Kidney (tissue), 14 donors: Measurements from ENCODE around the gene MAN1A2. TPM values are rescaled to one million over a fixed set of nuclear protein-coding genes. Genes with fewer than 3 reads are reported as not detected.
A peak's percentile ranks its signal among the peaks of the same experiment; 100 is the strongest.
"Not testable (repeated sequence)": the region's sequence is repeated elsewhere in the genome, so short reads cannot be mapped to it uniquely, and the experiment has no call there.

Experiments
- DNase-seq, 5 donors: peaks; one replicate each; pipeline ENCODE4 v3.0.0-alpha.2; 2013 to 2020
- FAIRE-seq: peaks from 2 replicates; lab custom pipeline; 2012; peaks lifted over from hg19 to GRCh38; lab: Jason Lieb, UNC
- H3K27ac ChIP-seq, 2 donors: one replicate each; pipeline ENCODE4 v1.7.0; 2013; ENCODE audit warnings: low read depth in 2 of 2, low read length in 2 of 2, inconsistent platforms in 1 of 2
- H3K27me3 ChIP-seq: one replicate; pipeline ENCODE4 v1.7.1; 2013; ENCODE audit warnings: low read length, inconsistent platforms; ENCODE audit not compliant: control insufficient read depth, insufficient read depth
- H3K36me3 ChIP-seq, 3 donors: one replicate each; pipeline versions ENCODE4 v1.7.0 to v1.7.1; 2013; ENCODE audit warnings: low read length in 3 of 3, control low read depth in 1 of 3, inconsistent platforms in 1 of 3; ENCODE audit not compliant: insufficient read depth in 3 of 3, control insufficient read depth in 2 of 3
- H3K4me1 ChIP-seq, 3 donors: one replicate each; pipeline versions ENCODE4 v1.7.0 to v1.7.1; 2013; ENCODE audit warnings: low read length in 3 of 3, inconsistent platforms in 1 of 3, low read depth in 1 of 3; ENCODE audit not compliant: control insufficient read depth in 2 of 3, insufficient read depth in 2 of 3
- H3K4me3 ChIP-seq, 3 donors: one replicate each; pipeline versions ENCODE4 v1.7.0 to v1.8.1; 2013; ENCODE audit warnings: low read length in 3 of 3, control low read depth in 1 of 3, inconsistent platforms in 1 of 3
- H3K9ac ChIP-seq, 3 donors: one replicate each; pipeline versions ENCODE4 v1.7.0 to v1.7.1; 2013; ENCODE audit warnings: low read length in 3 of 3, control low read depth in 1 of 3, inconsistent platforms in 1 of 3
- H3K9me3 ChIP-seq, 3 donors: one replicate each; pipeline versions ENCODE4 v1.7.0 to v1.7.1; 2013; ENCODE audit warnings: low read length in 3 of 3, control low read depth in 1 of 3, inconsistent platforms in 1 of 3; ENCODE audit not compliant: control insufficient read depth in 2 of 3, insufficient read depth in 1 of 3
- intact Hi-C: fragments of 100-400 bp; cut with DNase I; formaldehyde crosslinking; loops from one replicate; pipeline ENCODE4 v1.11.1; 2022
- polyA plus RNA-seq: library from polyadenylated mRNA; stranded (reverse); fragments of 350-450 nt; fragmentation: Illumina TruSeq; extraction: RNeasy Lipid Tissue Mini Kit (QIAGEN cat#74804); gene quantifications from one replicate; pipeline ENCODE4 v1.2.3, GENCODE V29; 2014; ENCODE audit warnings: low read depth, low replicate concordance; ENCODE audit not compliant: insufficient read depth
- total RNA-seq: library from RNA; stranded (reverse); fragmentation: NEBNext Ultra II Directional; extraction: Animal tissue kit (Norgen Biotek cat#: 25700); gene quantifications from one replicate; pipeline ENCODE4 v1.2.1, GENCODE V29; 2021
- TF ChIP-seq, protein P1 (sequence below): IDR thresholded peaks from 3 replicates; pipeline ENCODE4 v1.5.1; 2012; ENCODE audit warnings: mild to moderate bottlenecking, moderate library complexity, borderline replicate concordance; ENCODE audit not compliant: insufficient read depth; ENCODE audit errors: extremely low read depth
- donor health status: control.
- donor health status: control.
- donor health status: control.
- donor health status: control.
- donor health status: control.
- donor health status: DM: yes; HTN: yes; CAD: no.
- donor health status: Normal renal cell carcinoma (clear cell type).

The MAN1A2 gene
- total and polyA plus RNA-seq, 2 donors from 2014 or later, result 8.0 to 54.4 TPM

GRCh38 chr1:117320515-117320914, 46.7 kb upstream of the MAN1A2 start:
- Histone ChIP-seq H3K27me3 (no peaks in the 10 kb centered on the region), H3K27ac (no peak overlapping the region), H3K9ac (no peak overlapping the region), H3K4me1 (no peaks in the 10 kb centered on the region), H3K9me3 (no peaks in the 10 kb centered on the region), H3K4me3 (no peak overlapping the region), H3K36me3 (no peaks in the 10 kb centered on the region)
- intact Hi-C loops, result no loop called here
- TF ChIP-seq, protein P1, sequence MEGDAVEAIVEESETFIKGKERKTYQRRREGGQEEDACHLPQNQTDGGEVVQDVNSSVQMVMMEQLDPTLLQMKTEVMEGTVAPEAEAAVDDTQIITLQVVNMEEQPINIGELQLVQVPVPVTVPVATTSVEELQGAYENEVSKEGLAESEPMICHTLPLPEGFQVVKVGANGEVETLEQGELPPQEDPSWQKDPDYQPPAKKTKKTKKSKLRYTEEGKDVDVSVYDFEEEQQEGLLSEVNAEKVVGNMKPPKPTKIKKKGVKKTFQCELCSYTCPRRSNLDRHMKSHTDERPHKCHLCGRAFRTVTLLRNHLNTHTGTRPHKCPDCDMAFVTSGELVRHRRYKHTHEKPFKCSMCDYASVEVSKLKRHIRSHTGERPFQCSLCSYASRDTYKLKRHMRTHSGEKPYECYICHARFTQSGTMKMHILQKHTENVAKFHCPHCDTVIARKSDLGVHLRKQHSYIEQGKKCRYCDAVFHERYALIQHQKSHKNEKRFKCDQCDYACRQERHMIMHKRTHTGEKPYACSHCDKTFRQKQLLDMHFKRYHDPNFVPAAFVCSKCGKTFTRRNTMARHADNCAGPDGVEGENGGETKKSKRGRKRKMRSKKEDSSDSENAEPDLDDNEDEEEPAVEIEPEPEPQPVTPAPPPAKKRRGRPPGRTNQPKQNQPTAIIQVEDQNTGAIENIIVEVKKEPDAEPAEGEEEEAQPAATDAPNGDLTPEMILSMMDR, result no peak
- DNase-seq, result no peak
- no peak for FAIRE-seq

GRCh38 chr1:117321680-117322609, 45.3 kb upstream of the MAN1A2 start:
- intact Hi-C loops, result no loop called here
- Histone ChIP-seq H3K27me3 (no peaks in the 10 kb centered on the region), H3K9me3 (no peaks in the 10 kb centered on the region), H3K4me1 (no peaks in the 10 kb centered on the region), H3K36me3 (no peaks in the 10 kb centered on the region), H3K4me3 (no peak overlapping the region), H3K9ac (no peak overlapping the region), H3K27ac (no peak overlapping the region)
- TF ChIP-seq, protein P1, result no peak
- DNase-seq, result peak in 2 of 5 donors; percentile 25 to 59
- no peak for FAIRE-seq

DNA sequence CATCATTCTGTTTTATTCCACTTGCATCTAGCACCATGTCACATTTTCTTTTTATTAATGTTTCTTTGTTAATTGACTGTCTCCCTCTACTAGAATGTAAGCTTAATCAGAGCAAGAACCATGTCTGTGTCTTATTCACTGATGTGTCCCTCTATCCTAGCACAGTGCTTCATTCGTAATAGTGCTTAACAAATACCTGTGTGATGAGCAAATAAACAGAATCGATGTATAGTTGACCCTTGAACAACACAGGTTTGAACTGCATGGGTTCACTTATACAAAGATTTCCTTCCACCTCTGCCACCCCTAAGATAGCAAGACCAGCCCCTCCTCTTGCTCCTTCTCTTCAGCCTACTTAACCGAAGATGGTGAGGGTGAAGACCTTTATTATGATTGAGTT, 42.9 kb upstream of the MAN1A2 start:
- Histone ChIP-seq H3K4me3 (no peak overlapping the region), H3K27me3 (no peaks in the 10 kb centered on the region), H3K27ac (no peak overlapping the region), H3K4me1 (no peaks in the 10 kb centered on the region), H3K9ac (no peak overlapping the region), H3K36me3 (no peaks in the 10 kb centered on the region), H3K9me3 (no peaks in the 10 kb centered on the region)
- DNase-seq, result no peak
- FAIRE-seq, result no peak
- TF ChIP-seq, protein P1, result no peak
- intact Hi-C loops, result no loop called here

DNA sequence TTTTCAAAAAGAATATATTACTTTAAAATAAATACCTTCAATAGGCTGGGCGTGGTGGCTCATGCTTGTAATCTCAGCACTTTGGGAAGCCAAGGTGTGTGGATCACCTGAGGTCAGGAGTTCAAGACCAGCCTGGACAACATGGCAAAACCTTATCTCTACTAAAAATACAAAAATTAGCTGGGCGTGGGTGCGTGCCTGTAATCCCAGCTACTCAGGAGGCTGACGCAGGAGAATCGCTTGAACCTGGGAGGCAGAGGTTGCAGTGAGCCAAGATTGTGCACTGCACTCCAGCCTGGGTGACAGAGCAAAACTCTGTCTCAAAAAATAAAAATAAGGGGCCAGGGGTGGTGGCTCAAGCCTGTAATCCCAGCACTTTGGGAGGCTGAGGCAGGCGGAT, 41.2 kb upstream of the MAN1A2 start:
- H3K27me3 ChIP-seq, H3K9me3 ChIP-seq, FAIRE-seq, H3K27ac ChIP-seq, DNase-seq, H3K4me3 ChIP-seq, intact Hi-C loops, H3K4me1 ChIP-seq, H3K9ac ChIP-seq, H3K36me3 ChIP-seq: not testable (repeated sequence)
